Dedifferentiated amniotic fluid mesenchymal stem cell (primary cell): ENCODE data around the gene SPDYE17.
"Not testable (repeated sequence)": the region's sequence is repeated elsewhere in the genome, so short reads cannot be mapped to it uniquely, and the experiment has no call there.

Experiments used
- DNase-seq: peaks from one replicate; pipeline ENCODE4 v3.0.0-alpha.2; 2016; ENCODE audit errors: extremely low spot score

The SPDYE17 gene

GRCh38 chr7:76998764-76999450, 33.3 kb downstream of the SPDYE17 start:
- not testable (repeated sequence) for DNase-seq

GRCh38 chr7:76998285-76998589, 33.9 kb downstream of the SPDYE17 start:
- no peak for DNase-seq

DNA sequence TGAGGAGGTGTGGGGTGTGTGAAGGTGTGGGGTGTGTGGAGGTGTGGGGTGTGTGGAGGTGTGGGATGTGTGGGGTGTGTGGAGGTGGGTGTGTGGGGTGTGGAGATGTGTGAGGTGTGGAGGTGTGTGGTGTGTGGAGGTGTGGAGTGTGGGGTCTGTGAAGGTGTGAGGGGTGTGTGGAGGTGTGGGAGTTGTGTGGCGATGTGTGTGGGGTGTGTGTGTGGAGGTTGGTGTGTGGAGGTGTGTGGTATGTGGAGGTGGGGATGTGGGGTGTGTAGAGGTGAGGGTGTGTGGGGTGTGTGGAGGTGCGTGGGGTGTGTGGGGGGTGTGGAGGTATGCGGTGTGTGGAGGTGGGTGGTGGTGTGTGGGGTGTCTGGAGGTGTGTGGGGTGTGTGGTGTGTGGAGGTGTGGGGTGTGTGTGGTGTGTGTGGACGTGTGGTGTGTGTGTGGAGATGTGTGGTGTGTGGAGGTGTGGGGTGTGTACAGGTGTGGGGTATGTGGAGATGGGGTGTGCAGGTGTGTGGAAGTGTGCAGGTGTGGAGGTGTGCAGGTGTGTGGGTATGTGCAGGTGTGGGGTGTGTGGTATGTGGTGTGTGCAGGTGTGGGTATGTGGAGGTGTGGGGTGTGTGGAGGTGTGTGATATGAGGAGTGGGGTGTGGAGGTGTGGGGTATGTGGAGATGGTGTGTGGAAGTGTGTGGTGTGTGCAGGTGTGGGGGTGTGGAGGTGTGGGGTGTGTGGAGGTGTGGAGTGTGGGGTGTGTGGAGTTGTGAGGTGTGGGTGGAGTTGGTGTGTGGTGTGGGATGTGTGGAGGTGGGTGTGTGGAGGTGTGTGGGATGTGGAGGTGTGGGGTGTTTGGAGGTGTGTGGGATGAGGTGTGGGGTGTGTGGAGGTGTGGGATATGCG, 34.5 kb downstream of the SPDYE17 start:
- no peak for DNase-seq

DNA sequence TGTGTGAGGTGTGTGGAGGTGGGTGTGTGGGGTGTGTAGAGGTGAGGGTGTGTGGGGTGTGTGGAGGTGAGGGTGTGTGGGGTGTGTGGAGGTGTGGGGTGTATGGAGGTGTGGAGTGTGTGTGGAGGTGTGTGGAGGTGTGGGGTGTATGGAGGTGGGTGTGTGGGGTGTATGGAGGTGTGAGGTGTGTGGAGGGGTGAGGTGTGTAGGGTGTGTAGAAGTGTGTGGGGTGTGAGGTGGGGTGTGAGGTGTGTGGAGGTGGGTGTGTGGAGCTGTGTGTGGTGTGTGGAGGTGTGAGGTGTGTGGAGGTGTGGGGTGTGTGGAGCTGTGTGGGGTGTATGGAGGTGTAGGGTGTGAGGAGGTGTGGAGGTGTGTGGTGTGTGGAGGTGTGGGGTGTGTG, 35.2 kb downstream of the SPDYE17 start:
- not testable (repeated sequence) for DNase-seq

DNA sequence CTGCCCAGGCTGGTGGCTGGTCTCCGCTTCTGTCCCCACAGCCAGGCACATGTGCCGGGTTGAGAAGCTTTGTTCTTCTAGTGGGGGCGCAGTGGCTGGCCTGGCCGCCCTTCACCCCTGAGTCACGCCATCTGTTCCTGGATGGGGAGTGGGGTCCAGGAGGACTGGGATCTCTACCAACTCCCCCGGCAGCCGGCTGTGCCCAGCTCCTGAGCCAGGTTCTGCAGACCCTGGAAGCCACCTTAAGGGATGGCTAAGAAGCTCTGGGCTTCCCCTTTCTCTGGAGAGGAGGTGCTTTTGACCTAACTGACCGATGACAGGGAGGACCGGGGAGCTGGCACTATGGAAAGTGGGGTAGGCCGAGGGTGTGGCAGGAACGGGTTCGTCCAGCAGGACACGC, 37.9 kb downstream of the SPDYE17 start:
- DNase-seq = not testable (repeated sequence)

- not testable (repeated sequence) for DNase-seq
Measured at GRCh38 chr7:76993831-76994230, 38.3 kb downstream of the SPDYE17 start.

GRCh38 chr7:76992871-76993270, 39.3 kb downstream of the SPDYE17 start:
- not testable (repeated sequence) for DNase-seq

DNA sequence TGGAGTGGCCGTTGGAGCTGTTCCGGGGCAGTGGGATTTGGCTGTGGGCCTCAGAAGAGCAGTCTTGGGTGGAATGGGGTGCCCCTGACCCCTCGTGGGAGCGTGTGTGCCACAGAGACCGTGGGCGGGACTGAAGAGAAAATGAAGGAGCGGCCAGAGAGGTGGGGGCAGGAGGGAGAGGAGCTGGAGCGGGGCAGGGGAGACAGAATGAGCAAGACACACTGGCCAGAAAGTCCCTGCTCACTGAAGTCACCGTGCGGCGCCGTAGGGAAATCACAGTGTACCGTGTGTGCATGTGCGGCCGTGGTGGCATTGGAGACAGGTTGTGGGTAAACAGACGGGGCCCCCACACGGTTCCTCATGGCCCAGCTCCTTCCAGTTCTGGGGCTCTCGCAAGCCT, 40.0 kb downstream of the SPDYE17 start:
- not testable (repeated sequence) for DNase-seq

DNA sequence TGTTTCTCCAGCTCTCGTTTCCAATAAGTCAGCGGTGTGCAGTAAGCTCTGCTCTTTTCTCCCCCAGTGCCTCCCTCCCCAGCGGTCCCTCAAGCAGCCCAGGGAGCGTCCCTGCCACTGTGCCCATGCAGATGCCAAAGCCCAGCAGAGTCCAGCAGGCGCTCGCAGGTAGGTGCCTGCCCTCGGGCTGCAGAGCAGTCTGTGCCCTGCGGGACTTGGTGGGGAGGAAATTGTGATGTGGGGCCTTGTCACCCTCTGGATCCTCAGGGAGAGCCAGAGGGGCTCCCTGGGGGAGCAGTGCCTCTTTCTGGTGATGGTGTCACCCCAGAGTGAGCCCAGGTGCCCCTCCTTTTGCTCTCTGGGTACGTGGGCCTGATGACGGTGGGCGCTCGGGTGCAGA, 42.0 kb downstream of the SPDYE17 start:
- not testable (repeated sequence) for DNase-seq

- not testable (repeated sequence) for DNase-seq
Measured at GRCh38 chr7:76985924-76986717, 46.0 kb downstream of the SPDYE17 start.

DNA sequence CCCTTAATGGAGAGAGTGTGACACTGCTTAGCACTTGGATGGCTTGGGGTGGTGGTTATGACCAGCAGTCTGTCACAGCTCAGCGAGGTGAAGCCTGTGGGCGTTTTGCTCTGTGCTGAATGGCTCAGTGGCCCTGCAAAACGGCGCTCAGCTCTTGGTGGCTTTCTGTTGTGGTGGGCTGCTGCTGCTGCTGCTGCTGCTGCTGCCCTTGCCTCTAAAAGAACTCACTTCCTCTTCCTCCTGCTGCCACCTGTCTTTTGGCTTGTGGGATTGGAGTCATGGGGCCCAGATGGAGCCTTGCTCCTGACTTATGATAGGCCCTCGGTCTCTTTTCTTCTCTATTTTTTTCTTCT, 47.4 kb downstream of the SPDYE17 start:
- DNase-seq = not testable (repeated sequence)

- not testable (repeated sequence) for DNase-seq
Measured at GRCh38 chr7:76983937-76984783, 48.0 kb downstream of the SPDYE17 start.

GRCh38 chr7:76983333-76983732, 48.8 kb downstream of the SPDYE17 start:
- DNase-seq = not testable (repeated sequence)

GRCh38 chr7:76982501-76982900, 49.7 kb downstream of the SPDYE17 start:
- DNase-seq = not testable (repeated sequence)

GRCh38 chr7:76981187-76981970, 50.8 kb downstream of the SPDYE17 start:
- DNase-seq = not testable (repeated sequence)

DNA sequence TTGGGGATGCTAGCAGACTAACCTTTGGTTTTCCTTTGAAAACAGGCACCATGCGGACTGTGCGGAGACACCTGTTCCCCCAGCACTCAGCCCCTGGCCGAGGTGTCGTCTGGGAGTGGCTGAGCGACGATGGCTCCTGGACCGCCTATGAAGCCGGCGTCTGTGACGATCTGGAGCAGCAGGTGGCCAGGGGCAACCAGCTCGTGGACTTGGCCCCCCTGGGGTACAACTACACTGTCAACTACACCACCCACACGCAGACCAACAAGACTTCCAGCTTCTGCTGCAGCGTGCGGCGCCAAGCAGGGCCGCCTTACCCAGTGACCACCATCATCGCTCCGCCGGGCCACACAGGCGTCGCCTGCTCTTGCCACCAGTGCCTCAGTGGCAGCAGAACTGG, 51.6 kb downstream of the SPDYE17 start:
- DNase-seq = not testable (repeated sequence)

- not testable (repeated sequence) for DNase-seq
Measured at GRCh38 chr7:76977761-76978367, 54.3 kb downstream of the SPDYE17 start.

- DNase-seq = not testable (repeated sequence)
Measured at GRCh38 chr7:76974793-76975579, 57.2 kb downstream of the SPDYE17 start.

GRCh38 chr7:76974336-76974735, 57.8 kb downstream of the SPDYE17 start:
- DNase-seq = not testable (repeated sequence)
